Raji (cell line): ENCODE measurements around the gene SLC22A12.

ENCODE experiments used
- POLR2A ChIP-seq: IDR thresholded peaks from 2 replicates; pipeline ENCODE4 v1.6.1; 2011; ENCODE audit warnings: low read depth, low read length, control low read depth; ENCODE audit not compliant: insufficient read depth

SLC22A12 gene

DNA sequence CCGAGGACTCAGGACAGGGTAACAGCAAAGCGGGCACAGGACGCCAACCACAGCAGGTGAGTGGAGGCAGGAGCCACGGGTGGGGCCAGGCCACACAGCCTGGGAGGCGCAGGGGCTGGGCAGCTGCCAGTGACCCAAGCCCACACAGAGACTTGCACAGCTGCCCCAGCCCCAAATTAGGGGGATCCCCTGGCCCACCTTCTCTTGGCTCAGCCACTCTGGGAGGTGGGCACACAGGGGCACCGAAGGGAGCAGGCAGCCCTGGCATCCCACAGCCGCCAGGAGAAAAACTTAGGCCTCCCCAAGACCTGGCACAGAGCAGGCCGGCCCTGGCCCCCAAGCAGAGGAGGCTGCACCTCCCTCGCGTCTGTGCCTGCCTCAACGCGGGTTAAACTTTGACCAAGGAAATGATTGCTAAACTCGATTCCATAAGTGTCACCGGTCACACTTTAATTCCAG is at the start of gene SLC22A12:
TSS of gene SLC22A12 (plus strand) at position 458 of the 459 bp plus-strand sequence. CDS start 337 bp downstream, outside the sequence.
- TF ChIP-seq POLR2A: no peak

DNA sequence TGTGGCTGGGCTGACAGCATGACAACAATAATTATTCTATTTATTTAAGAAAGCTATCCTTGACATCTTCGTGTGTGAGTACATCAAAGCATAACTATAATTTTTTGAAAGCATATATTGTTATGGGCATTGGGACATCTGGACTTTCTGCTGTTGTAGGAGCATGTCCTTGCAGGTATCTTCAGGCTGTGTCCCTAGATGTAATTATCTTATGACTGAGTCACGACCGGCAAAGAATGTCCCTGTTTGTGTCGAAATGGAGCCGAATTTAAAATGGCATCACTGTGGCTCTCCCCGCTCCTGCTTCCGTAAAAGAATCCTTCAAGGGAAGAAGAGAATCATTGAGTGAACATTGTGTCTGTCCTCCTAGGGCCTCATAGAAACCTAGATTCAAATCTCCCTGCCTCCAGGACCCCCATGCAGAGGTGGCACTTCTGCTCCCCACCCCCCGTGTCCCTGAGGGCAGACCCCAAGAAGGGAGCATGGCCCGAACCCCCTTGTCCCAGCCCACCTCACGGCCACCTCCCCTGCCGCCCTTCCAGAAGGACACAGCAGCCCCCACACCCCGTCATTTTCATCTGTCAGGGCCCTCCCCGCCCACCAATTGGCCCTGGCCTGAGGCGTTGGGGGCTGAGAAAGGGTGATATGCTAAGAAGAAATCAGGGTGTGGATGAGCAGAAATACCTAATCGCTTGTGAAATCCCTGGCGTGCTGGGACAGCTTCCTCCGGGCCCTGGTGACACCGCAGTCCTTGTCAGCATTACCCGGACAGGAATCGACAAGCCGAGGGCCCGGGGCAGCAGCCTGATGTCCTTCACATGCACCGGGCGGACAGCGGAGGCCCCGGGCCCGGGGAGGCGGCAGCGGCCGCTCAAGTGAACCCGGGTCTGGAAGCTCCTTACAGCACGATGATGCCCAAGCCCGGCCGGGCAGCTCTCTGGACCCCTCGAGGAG is 48.6 kb upstream of the SLC22A12 start:
- no peak for TF ChIP-seq POLR2A

DNA sequence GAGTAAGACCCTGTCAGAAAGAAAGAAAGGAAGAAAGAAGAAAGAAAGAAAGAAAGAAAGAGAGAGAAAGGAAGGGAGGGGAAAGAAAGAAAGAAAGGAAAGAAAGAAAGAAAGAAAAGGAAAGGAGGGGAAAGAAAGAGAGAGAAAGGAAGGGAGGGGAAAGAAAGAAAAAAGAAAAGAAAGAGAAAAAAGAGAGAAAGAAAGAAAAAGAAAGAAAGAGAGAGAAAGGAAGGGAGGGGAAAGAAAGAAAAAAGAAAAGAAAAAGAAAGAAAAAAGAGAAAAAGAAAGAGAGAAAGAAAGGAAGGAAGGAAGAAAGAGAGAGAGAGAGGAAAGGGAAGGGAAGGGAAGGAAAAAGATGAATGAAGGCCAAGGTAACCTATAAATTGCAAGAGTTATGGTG is 47.2 kb upstream of the SLC22A12 start:
- TF ChIP-seq POLR2A: no peak

GRCh38 chr11:64544616-64545296 is 46.3 kb upstream of the SLC22A12 start:
- no peak for TF ChIP-seq POLR2A

- TF ChIP-seq POLR2A: no peak
Measured at GRCh38 chr11:64545619-64546018, 45.4 kb upstream of the SLC22A12 start.

GRCh38 chr11:64546176-64546575 is 44.8 kb upstream of the SLC22A12 start:
- no peak for TF ChIP-seq POLR2A

GRCh38 chr11:64546600-64546999 is 44.4 kb upstream of the SLC22A12 start:
- no peak for TF ChIP-seq POLR2A

GRCh38 chr11:64549969-64550368 is 41.1 kb upstream of the SLC22A12 start:
- TF ChIP-seq POLR2A: no peak

- TF ChIP-seq POLR2A: no peak
Measured at GRCh38 chr11:64553554-64554201, 37.3 kb upstream of the SLC22A12 start.

GRCh38 chr11:64556044-64556720 is 34.8 kb upstream of the SLC22A12 start:
- TF ChIP-seq POLR2A: no peak

GRCh38 chr11:64556721-64557250 is 34.2 kb upstream of the SLC22A12 start:
- TF ChIP-seq POLR2A: no peak

DNA sequence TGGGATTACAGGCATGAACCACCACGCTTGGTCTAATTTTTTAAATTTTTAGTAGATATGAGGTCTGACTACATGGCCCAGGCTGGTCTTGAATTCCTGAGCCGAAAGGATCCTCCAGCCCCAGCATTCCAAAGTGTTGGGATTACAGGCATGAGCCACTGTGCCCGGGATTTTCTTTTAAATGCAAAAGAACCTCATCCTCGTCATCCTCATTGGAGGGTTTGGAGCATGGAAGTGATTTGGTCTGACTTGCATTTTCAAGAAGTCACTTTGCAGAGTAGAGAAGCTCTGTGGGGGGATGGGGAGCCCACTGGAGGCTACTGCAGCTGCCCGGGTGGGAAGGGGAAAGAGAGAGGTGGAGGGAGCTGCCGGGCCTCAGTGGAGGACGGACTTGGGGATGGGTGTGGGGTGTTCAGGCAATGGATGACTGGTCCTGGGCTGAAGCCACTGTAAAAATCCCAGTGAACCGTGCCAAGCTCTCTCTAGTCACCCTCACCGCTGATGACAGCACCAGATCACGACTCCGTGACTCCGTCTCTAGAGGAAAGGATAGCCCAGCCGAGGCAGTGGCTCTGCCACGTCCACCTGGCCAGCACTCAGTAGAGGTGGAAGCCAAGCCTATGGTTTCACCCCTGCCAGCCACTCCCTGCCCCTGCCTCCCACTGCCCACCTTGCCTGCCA is 32.8 kb upstream of the SLC22A12 start:
- TF ChIP-seq POLR2A: no peak

GRCh38 chr11:64558869-64559268 is 32.2 kb upstream of the SLC22A12 start:
- no peak for TF ChIP-seq POLR2A

DNA sequence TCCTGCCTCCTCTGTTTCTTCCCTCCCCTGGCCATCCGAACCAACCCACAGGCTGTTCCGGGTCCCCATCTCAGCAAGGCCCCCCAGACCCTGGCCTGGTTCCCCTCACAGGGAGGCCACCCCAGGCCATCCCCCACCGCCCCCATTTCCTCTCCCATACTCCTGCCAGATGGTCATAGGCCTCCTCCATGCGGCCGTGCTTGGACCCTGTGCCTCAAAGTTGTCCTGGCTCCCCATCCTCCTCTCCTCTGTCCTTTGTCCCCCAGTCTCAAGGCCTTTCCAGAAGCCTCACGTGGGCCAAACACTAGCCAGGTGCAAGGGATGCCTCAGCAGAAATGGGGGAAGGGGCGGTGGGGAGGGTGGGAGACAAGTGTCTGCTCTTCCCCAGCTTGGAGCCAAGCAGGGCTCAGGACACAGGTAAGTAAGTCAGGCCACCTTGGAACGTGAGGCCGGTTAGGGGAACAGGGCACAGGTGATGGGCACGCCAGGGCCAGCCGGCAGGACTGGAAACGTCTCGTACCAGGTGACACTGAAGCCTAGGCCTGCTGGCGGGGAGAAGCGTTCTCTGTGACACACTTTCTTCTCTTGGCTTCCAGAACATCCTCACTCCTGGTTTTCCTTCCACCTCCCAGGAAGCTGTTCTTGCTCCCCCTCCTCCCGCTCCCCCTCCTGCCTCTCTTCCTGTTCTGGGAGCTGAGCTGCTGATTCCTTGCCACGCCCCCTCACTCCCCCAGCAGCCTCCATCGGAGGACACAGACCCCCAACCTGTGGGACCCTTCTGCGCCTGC is 31.5 kb upstream of the SLC22A12 start:
- no peak for TF ChIP-seq POLR2A
